Panc1 (cell line): Measurements from ENCODE around the gene CABLES2. TPM values are rescaled to one million over a fixed set of nuclear protein-coding genes. Genes with fewer than 3 reads are reported as not detected.

Experiments
- ATAC-seq: fragments of 200-7000 bp; cut with Tn5 transposase; 2 replicates; pipeline ENCODE4 v1.9.1; 2020; ENCODE audit warnings: mild to moderate bottlenecking, moderate library complexity
- BruUV-seq: library from RNA; stranded (reverse); fragments of 400-500 nt; replicated peaks from 2 replicates; lab custom pipeline; 2021; lab: Mats Ljungman, UMichigan
- CTCF ChIA-PET: fragments of 300-600 bp; sonication (Branson Sonifier 250); formaldehyde crosslinking; loops from one replicate; lab custom pipeline; 2022; ENCODE audit warnings: antibody characterized with exemption; lab: Charles Lee
- POLR2A ChIA-PET: fragments of 300-600 bp; sonication (Branson Sonifier 250); formaldehyde crosslinking; loops from one replicate; lab custom pipeline; 2022; ENCODE audit warnings: antibody characterized with exemption; lab: Charles Lee
- DNase-seq: peaks from one replicate; pipeline ENCODE4 v3.0.0-alpha.2; 2010; ENCODE audit warnings: low read depth, low spot score
- H3K27ac ChIP-seq: 2 replicates; pipeline ENCODE4 v1.5.1; 2011; ENCODE audit warnings: mild to moderate bottlenecking, low read length, inconsistent platforms
- H3K27me3 ChIP-seq: fragments of 200-500 bp; sonication (Bioruptor generic); 2 replicates; pipeline ENCODE4 v1.6.0; 2014; ENCODE audit warnings: low read length, inconsistent platforms; ENCODE audit not compliant: control insufficient read depth, insufficient read depth
- H3K36me3 ChIP-seq: fragments of 200-500 bp; sonication (Bioruptor generic); 2 replicates; pipeline ENCODE4 v1.5.1; 2014; ENCODE audit warnings: inconsistent platforms, mild to moderate bottlenecking, low read length, moderate library complexity; ENCODE audit not compliant: control insufficient read depth, insufficient read depth
- H3K4me1 ChIP-seq: 2 replicates; pipeline ENCODE4 v1.5.1; 2011; ENCODE audit warnings: inconsistent platforms, mild to moderate bottlenecking, low read length, moderate library complexity; ENCODE audit not compliant: control insufficient read depth, insufficient read depth
- H3K4me3 ChIP-seq, 2 experiments: 2 replicates each; pipeline ENCODE4 v1.5.1; 2011 to 2012; ENCODE audit warnings: low read depth in 2 of 2, low read length in 2 of 2, mild to moderate bottlenecking in 2 of 2, inconsistent platforms in 1 of 2, moderate library complexity in 1 of 2
- H3K9me3 ChIP-seq: fragments of 200-500 bp; sonication (Bioruptor generic); 2 replicates; pipeline ENCODE4 v1.5.1; 2014; ENCODE audit warnings: low read depth, mild to moderate bottlenecking, inconsistent platforms, low read length, moderate library complexity; ENCODE audit not compliant: control insufficient read depth, insufficient read depth
- CTCF ChIP-seq: fragments of 450-650 bp; IDR thresholded peaks from 2 replicates; pipeline ENCODE4 v1.5.1; 2017; ENCODE audit warnings: mild to moderate bottlenecking
- POLR2AphosphoS5 ChIP-seq: IDR thresholded peaks from 2 replicates; pipeline ENCODE4 v1.6.1; 2012; ENCODE audit warnings: mild to moderate bottlenecking, low read depth, low read length, moderate library complexity
- REST ChIP-seq, 2 experiments: IDR thresholded peaks; 2 replicates each; pipeline ENCODE4 v1.6.1; 2011 to 2012; ENCODE audit warnings: low read depth in 2 of 2, control low read depth in 1 of 2, low read length in 1 of 2, mild to moderate bottlenecking in 1 of 2, moderate library complexity in 1 of 2; ENCODE audit not compliant: insufficient read depth in 1 of 2
- SIN3A ChIP-seq: IDR thresholded peaks from 2 replicates; pipeline ENCODE4 v1.6.1; 2012; ENCODE audit warnings: low read depth, mild to moderate bottlenecking, low read length, moderate library complexity, borderline replicate concordance; ENCODE audit not compliant: insufficient read depth
- TCF7L2 ChIP-seq: IDR thresholded peaks from 2 replicates; pipeline ENCODE4 v1.6.1; 2011; ENCODE audit warnings: mild to moderate bottlenecking, low read depth, low read length, inconsistent platforms
- in situ Hi-C: cut with HindIII; loops from 2 replicates; pipeline ENCODE4 v1.10.0; 2016; ENCODE audit warnings: low sequenced_read_pairs, low pct_unique_long_range_greater_than_20kb
- intact Hi-C: fragments of 100-400 bp; cut with micrococcal nuclease; formaldehyde crosslinking; loops from one replicate; pipeline ENCODE4 v1.10.0; 2022; ENCODE audit not compliant: unreplicated experiment
- total RNA-seq: library from RNA; stranded (reverse); gene quantifications from one replicate; pipeline ENCODE4 v1.2.1, GENCODE V29; 2021; ENCODE audit not compliant: unreplicated experiment

CABLES2 gene
- total RNA-seq, 1 experiment from 2014 or later: 9.8 TPM

- H3K4me1 ChIP-seq: peaks cover 10% of the 10 kb centered on the region; the same call in 1 of the 2 replicates
- in situ Hi-C loops: no loop called here
- no TSS peak for BruUV-seq
- CTCF ChIA-PET: no interaction called here
- POLR2A ChIA-PET: no interaction called here
- H3K4me3 ChIP-seq: no peak overlapping the region
- no peak for DNase-seq
- TF ChIP-seq SIN3A (no peak), POLR2AphosphoS5 (no peak), TCF7L2 (no peak), REST (IDR thresholded peaks at IDR 0.05; ENCODE audit: insufficient read depth in 1 of 2, low read depth in 2 of 2, low read length in 1 of 2) (no peak), CTCF (no peak)
- H3K36me3 ChIP-seq: no peaks in the 10 kb centered on the region
- intact Hi-C loops: no loop called here
- H3K27me3 ChIP-seq: no peaks in the 10 kb centered on the region
- no peaks in the 10 kb centered on the region for H3K9me3 ChIP-seq
- ATAC-seq: no peak
- no peak overlapping the region for H3K27ac ChIP-seq
These were observed 4.5 kb downstream of the CABLES2 start for GRCh38 chr20:62402456-62403150.

- no peak overlapping the region for H3K4me3 ChIP-seq
- CTCF ChIA-PET: no interaction called here
- no peaks in the 10 kb centered on the region for H3K27me3 ChIP-seq
- in situ Hi-C loops (no loop called here), intact Hi-C loops (no loop called here)
- no peaks in the 10 kb centered on the region for H3K9me3 ChIP-seq
- no TSS peak for BruUV-seq
- POLR2A ChIA-PET: no interaction called here
- DNase-seq: no peak
- ATAC-seq: no peak
- peaks cover 8% of the 10 kb centered on the region; the same call in 1 of the 2 replicates for H3K4me1 ChIP-seq
- H3K27ac ChIP-seq: no peak overlapping the region
- H3K36me3 ChIP-seq: no peaks in the 10 kb centered on the region
- no peak for TF ChIP-seq TCF7L2
- no peak for TF ChIP-seq REST (IDR thresholded peaks at IDR 0.05; ENCODE audit: insufficient read depth in 1 of 2, low read depth in 2 of 2, low read length in 1 of 2)
- TF ChIP-seq CTCF: no peak; the same call in 1 of the 2 replicates
- no peak for TF ChIP-seq POLR2AphosphoS5
- no peak for TF ChIP-seq SIN3A
These were observed 5.7 kb downstream of the CABLES2 start for GRCh38 chr20:62401331-62401779.
